Measurements from ENCODE around the gene DPYD. TPM values are rescaled to one million over a fixed set of nuclear protein-coding genes. Genes with fewer than 3 reads are reported as not detected.

Gene DPYD
- total and polyA plus RNA-seq, 9 of the 15 experiments (the other 6 are each of a cell fraction or from before 2014, with no cell fraction given), result 0.03 to 0.25 (median 0.08) TPM; not detected in 2

- TF ChIP-seq ZBTB11 (CRISPR knock-in tag; IDR thresholded peaks at IDR 0.05) (no peak), ZMIZ1 (IDR thresholded peaks at IDR 0.05; ENCODE audit: low read depth in 2 of 2, low read length in 2 of 2) (no peak), CREB1 (IDR thresholded peaks at IDR 0.05) (no peak), CREB1 (CRISPR knock-in tag; IDR thresholded peaks at IDR 0.05) (no peak)
Measured at GRCh38 chr1:97488530-97488929, 432.3 kb downstream of the DPYD start (continued).
